Measurements from ENCODE around the gene CHAC2.
"Not testable (repeated sequence)": the region's sequence is repeated elsewhere in the genome, so short reads cannot be mapped to it uniquely, and the experiment has no call there.

Gene CHAC2

GRCh38 chr2:53767405-53768241 is at the start of gene CHAC2:
TSS of gene CHAC2 (plus strand) at chr2:53767804. CDS start at chr2:53767887, 83 bp downstream.
- peak; percentile 15 for FAIRE-seq
- DNase-seq (ENCODE audit: low spot score), result peak; percentile 75

GRCh38 chr2:53720944-53721343 is 46.7 kb upstream of the CHAC2 start:
- not testable (repeated sequence) for FAIRE-seq; DNase-seq (ENCODE audit: low spot score)

GRCh38 chr2:53724536-53724935 is 43.1 kb upstream of the CHAC2 start:
- FAIRE-seq (no peak), DNase-seq (ENCODE audit: low spot score) (no peak)

- no peak for FAIRE-seq
- no peak for DNase-seq (ENCODE audit: low spot score)
These were observed 41.9 kb upstream of the CHAC2 start for GRCh38 chr2:53725662-53726061.

- DNase-seq (ENCODE audit: low spot score) (no peak), FAIRE-seq (no peak)
These were observed 39.7 kb upstream of the CHAC2 start for GRCh38 chr2:53727921-53728320.

GRCh38 chr2:53729143-53729762 is 38.4 kb upstream of the CHAC2 start:
- no peak for FAIRE-seq
- DNase-seq (ENCODE audit: low spot score), result no peak

GRCh38 chr2:53737091-53737490 is 30.5 kb upstream of the CHAC2 start:
- DNase-seq (ENCODE audit: low spot score), result no peak
- no peak for FAIRE-seq

- DNase-seq (ENCODE audit: low spot score) (no peak), FAIRE-seq (no peak)
These were observed 28.6 kb upstream of the CHAC2 start for GRCh38 chr2:53739032-53739431.

GRCh38 chr2:53740170-53740569 is 27.4 kb upstream of the CHAC2 start:
- peak; percentile 44 for FAIRE-seq
- DNase-seq (ENCODE audit: low spot score), result peak; percentile 17

GRCh38 chr2:53744395-53745065 is 23.1 kb upstream of the CHAC2 start:
- no peak for DNase-seq (ENCODE audit: low spot score)
- no peak for FAIRE-seq

- DNase-seq (ENCODE audit: low spot score) (no peak), FAIRE-seq (no peak)
These were observed 17.4 kb upstream of the CHAC2 start for GRCh38 chr2:53750041-53750768.

- DNase-seq (ENCODE audit: low spot score) (peak; percentile 28), FAIRE-seq (peak; percentile 46)
These were observed 15.9 kb upstream of the CHAC2 start for GRCh38 chr2:53751728-53752127.

- FAIRE-seq (no peak), DNase-seq (ENCODE audit: low spot score) (no peak)
These were observed 15.2 kb upstream of the CHAC2 start for GRCh38 chr2:53752385-53752784.

- FAIRE-seq (no peak), DNase-seq (ENCODE audit: low spot score) (no peak)
These were observed 14.6 kb upstream of the CHAC2 start for GRCh38 chr2:53753041-53753440.

- FAIRE-seq (no peak), DNase-seq (ENCODE audit: low spot score) (no peak)
These were observed 12.5 kb upstream of the CHAC2 start for GRCh38 chr2:53755121-53755520.

- DNase-seq (ENCODE audit: low spot score) (no peak), FAIRE-seq (no peak)
These were observed 11.0 kb upstream of the CHAC2 start for GRCh38 chr2:53756644-53757043.

- FAIRE-seq; DNase-seq (ENCODE audit: low spot score): not testable (repeated sequence)
These were observed 10.4 kb upstream of the CHAC2 start for GRCh38 chr2:53757206-53757605.

GRCh38 chr2:53765767-53766166 is 1.8 kb upstream of the CHAC2 start:
- DNase-seq (ENCODE audit: low spot score) (no peak), FAIRE-seq (no peak)

- no peak for FAIRE-seq
- no peak for DNase-seq (ENCODE audit: low spot score)
These were observed 588 bp downstream of the CHAC2 start for GRCh38 chr2:53768242-53768542.

- DNase-seq (ENCODE audit: low spot score), result no peak
- FAIRE-seq, result no peak
These were observed 1.8 kb downstream of the CHAC2 start for GRCh38 chr2:53769318-53769945.

- DNase-seq (ENCODE audit: low spot score), result peak; percentile 48
- peak; percentile 81 for FAIRE-seq
These were observed 2.7 kb downstream of the CHAC2 start for GRCh38 chr2:53770264-53770663.

All from RCC 7860 (cell line).